Measurements from ENCODE around the gene FAM209A.

DNA sequence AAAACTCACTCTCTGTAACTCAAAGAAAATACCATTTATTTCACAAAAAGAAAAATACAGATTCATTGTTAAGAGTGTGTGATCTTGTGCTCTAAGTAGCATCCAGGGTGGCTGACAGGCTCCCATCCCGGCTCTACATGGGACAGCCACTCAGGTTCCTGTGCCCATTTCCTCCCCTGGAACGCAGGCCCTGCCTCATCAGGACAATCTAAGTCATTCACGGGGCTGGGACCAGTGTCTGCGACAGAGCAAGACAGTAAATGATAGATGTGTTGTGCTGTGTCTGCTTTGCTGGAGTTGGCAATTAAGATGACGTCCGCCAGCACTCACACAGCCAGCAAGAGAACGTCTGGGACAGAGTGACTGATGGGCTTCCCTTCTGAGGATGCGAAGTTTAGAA, 6.9 kb upstream of the FAM209A start:
- TF ChIP-seq, protein P1, sequence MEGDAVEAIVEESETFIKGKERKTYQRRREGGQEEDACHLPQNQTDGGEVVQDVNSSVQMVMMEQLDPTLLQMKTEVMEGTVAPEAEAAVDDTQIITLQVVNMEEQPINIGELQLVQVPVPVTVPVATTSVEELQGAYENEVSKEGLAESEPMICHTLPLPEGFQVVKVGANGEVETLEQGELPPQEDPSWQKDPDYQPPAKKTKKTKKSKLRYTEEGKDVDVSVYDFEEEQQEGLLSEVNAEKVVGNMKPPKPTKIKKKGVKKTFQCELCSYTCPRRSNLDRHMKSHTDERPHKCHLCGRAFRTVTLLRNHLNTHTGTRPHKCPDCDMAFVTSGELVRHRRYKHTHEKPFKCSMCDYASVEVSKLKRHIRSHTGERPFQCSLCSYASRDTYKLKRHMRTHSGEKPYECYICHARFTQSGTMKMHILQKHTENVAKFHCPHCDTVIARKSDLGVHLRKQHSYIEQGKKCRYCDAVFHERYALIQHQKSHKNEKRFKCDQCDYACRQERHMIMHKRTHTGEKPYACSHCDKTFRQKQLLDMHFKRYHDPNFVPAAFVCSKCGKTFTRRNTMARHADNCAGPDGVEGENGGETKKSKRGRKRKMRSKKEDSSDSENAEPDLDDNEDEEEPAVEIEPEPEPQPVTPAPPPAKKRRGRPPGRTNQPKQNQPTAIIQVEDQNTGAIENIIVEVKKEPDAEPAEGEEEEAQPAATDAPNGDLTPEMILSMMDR (IDR thresholded peaks at IDR 0.05 in 8 of 11, conservative IDR thresholded peaks at IDR 0.05 in 3 of 11) = no peak
- TF ChIP-seq POLR2A (IDR thresholded peaks at IDR 0.05) = no peak
